ENCODE measurements around the gene MMS22L. TPM values are rescaled to one million over a fixed set of nuclear protein-coding genes. Genes with fewer than 3 reads are reported as not detected.

The MMS22L gene
- total RNA-seq, 1 donor from 2014 or later: 11.5 TPM

GRCh38 chr6:97293198-97293696, 10.2 kb upstream of the MMS22L start:
- H3K4me3 ChIP-seq (ENCODE audit: low read length in 3 of 3): no peak overlapping the region
- H3K36me3 ChIP-seq (ENCODE audit: control insufficient read depth in 3 of 3, insufficient read depth in 3 of 3, low read length in 3 of 3): no peaks in the 10 kb centered on the region
- H3K4me1 ChIP-seq (ENCODE audit: control insufficient read depth in 3 of 3, insufficient read depth in 3 of 3, low read length in 3 of 3): no peaks in the 10 kb centered on the region
- no peak overlapping the region for H3K9ac ChIP-seq (ENCODE audit: low read depth in 1 of 3, low read length in 3 of 3)
- no peaks in the 10 kb centered on the region for H3K27me3 ChIP-seq (ENCODE audit: control insufficient read depth in 3 of 3, insufficient read depth in 3 of 3, low read length in 3 of 3)
- H3K27ac ChIP-seq (ENCODE audit: low read depth, low read length): no peak overlapping the region
- H3K9me3 ChIP-seq (ENCODE audit: control insufficient read depth in 3 of 3, low read length in 3 of 3): no peaks in the 10 kb centered on the region

- Histone ChIP-seq H3K4me1 (ENCODE audit: control insufficient read depth in 3 of 3, insufficient read depth in 3 of 3, low read length in 3 of 3) (no peaks in the 10 kb centered on the region), H3K9ac (ENCODE audit: low read depth in 1 of 3, low read length in 3 of 3) (no peak overlapping the region), H3K27me3 (ENCODE audit: control insufficient read depth in 3 of 3, insufficient read depth in 3 of 3, low read length in 3 of 3) (no peaks in the 10 kb centered on the region), H3K36me3 (ENCODE audit: control insufficient read depth in 3 of 3, insufficient read depth in 3 of 3, low read length in 3 of 3) (no peaks in the 10 kb centered on the region), H3K27ac (ENCODE audit: low read depth, low read length) (no peak overlapping the region), H3K9me3 (ENCODE audit: control insufficient read depth in 3 of 3, low read length in 3 of 3) (no peaks in the 10 kb centered on the region), H3K4me3 (ENCODE audit: low read length in 3 of 3) (no peak overlapping the region)
These were observed 9.7 kb upstream of the MMS22L start for GRCh38 chr6:97292671-97293070.

- Histone ChIP-seq H3K9ac (ENCODE audit: low read depth in 1 of 3, low read length in 3 of 3) (no peak overlapping the region), H3K27ac (ENCODE audit: low read depth, low read length) (no peak overlapping the region), H3K36me3 (ENCODE audit: control insufficient read depth in 3 of 3, insufficient read depth in 3 of 3, low read length in 3 of 3) (no peaks in the 10 kb centered on the region), H3K4me1 (ENCODE audit: control insufficient read depth in 3 of 3, insufficient read depth in 3 of 3, low read length in 3 of 3) (no peaks in the 10 kb centered on the region), H3K27me3 (ENCODE audit: control insufficient read depth in 3 of 3, insufficient read depth in 3 of 3, low read length in 3 of 3) (no peaks in the 10 kb centered on the region), H3K4me3 (ENCODE audit: low read length in 3 of 3) (no peak overlapping the region), H3K9me3 (ENCODE audit: control insufficient read depth in 3 of 3, low read length in 3 of 3) (no peaks in the 10 kb centered on the region)
These were observed 8.9 kb upstream of the MMS22L start for GRCh38 chr6:97291896-97292295.

- no peaks in the 10 kb centered on the region for H3K9me3 ChIP-seq (ENCODE audit: control insufficient read depth in 3 of 3, low read length in 3 of 3)
- H3K4me1 ChIP-seq (ENCODE audit: control insufficient read depth in 3 of 3, insufficient read depth in 3 of 3, low read length in 3 of 3): no peaks in the 10 kb centered on the region
- H3K4me3 ChIP-seq (ENCODE audit: low read length in 3 of 3): no peak overlapping the region
- H3K27me3 ChIP-seq (ENCODE audit: control insufficient read depth in 3 of 3, insufficient read depth in 3 of 3, low read length in 3 of 3): no peaks in the 10 kb centered on the region
- H3K36me3 ChIP-seq (ENCODE audit: control insufficient read depth in 3 of 3, insufficient read depth in 3 of 3, low read length in 3 of 3): no peaks in the 10 kb centered on the region
- H3K9ac ChIP-seq (ENCODE audit: low read depth in 1 of 3, low read length in 3 of 3): no peak overlapping the region
- H3K27ac ChIP-seq (ENCODE audit: low read depth, low read length): no peak overlapping the region
These were observed 6.3 kb upstream of the MMS22L start for GRCh38 chr6:97289332-97289731.

- Histone ChIP-seq H3K9me3 (ENCODE audit: control insufficient read depth in 3 of 3, low read length in 3 of 3) (no peaks in the 10 kb centered on the region), H3K27me3 (ENCODE audit: control insufficient read depth in 3 of 3, insufficient read depth in 3 of 3, low read length in 3 of 3) (no peaks in the 10 kb centered on the region)
These were observed 5.2 kb upstream of the MMS22L start for GRCh38 chr6:97288188-97288587.

GRCh38 chr6:97282238-97282725, 734 bp downstream of the MMS22L start:
- Histone ChIP-seq H3K27ac (ENCODE audit: low read depth, low read length) (no peak overlapping the region), H3K4me1 (ENCODE audit: control insufficient read depth in 3 of 3, insufficient read depth in 3 of 3, low read length in 3 of 3) (peaks cover 2 to 10% (median 6%) of the 10 kb centered on the region in 3 donors), H3K9ac (ENCODE audit: low read depth in 1 of 3, low read length in 3 of 3) (peak overlapping the region; percentile 76 to 89 (median 87)), H3K4me3 (ENCODE audit: low read length in 3 of 3) (peak overlapping the region; percentile 93 to 95 (median 94)), H3K9me3 (ENCODE audit: control insufficient read depth in 3 of 3, low read length in 3 of 3) (no peaks in the 10 kb centered on the region), H3K27me3 (ENCODE audit: control insufficient read depth in 3 of 3, insufficient read depth in 3 of 3, low read length in 3 of 3) (no peaks in the 10 kb centered on the region), H3K36me3 (ENCODE audit: control insufficient read depth in 3 of 3, insufficient read depth in 3 of 3, low read length in 3 of 3) (peaks cover 0 to 5% (median 4%) of the 10 kb centered on the region in 3 donors)

More at GRCh38 chr6:97288188-97288587, 5.2 kb upstream of the MMS22L start:
- Histone ChIP-seq H3K4me1 (ENCODE audit: control insufficient read depth in 3 of 3, insufficient read depth in 3 of 3, low read length in 3 of 3) (peaks cover 0 to 5% (median 2%) of the 10 kb centered on the region in 3 donors), H3K9ac (ENCODE audit: low read depth in 1 of 3, low read length in 3 of 3) (no peak overlapping the region), H3K27ac (ENCODE audit: low read depth, low read length) (no peak overlapping the region), H3K4me3 (ENCODE audit: low read length in 3 of 3) (no peak overlapping the region), H3K36me3 (ENCODE audit: control insufficient read depth in 3 of 3, insufficient read depth in 3 of 3, low read length in 3 of 3) (no peaks in the 10 kb centered on the region)

GRCh38 chr6:97280766-97281165, 2.2 kb downstream of the MMS22L start:
- Histone ChIP-seq H3K9me3 (ENCODE audit: control insufficient read depth in 3 of 3, low read length in 3 of 3) (no peaks in the 10 kb centered on the region), H3K27me3 (ENCODE audit: control insufficient read depth in 3 of 3, insufficient read depth in 3 of 3, low read length in 3 of 3) (no peaks in the 10 kb centered on the region), H3K36me3 (ENCODE audit: control insufficient read depth in 3 of 3, insufficient read depth in 3 of 3, low read length in 3 of 3) (peaks cover 0 to 5% (median 4%) of the 10 kb centered on the region in 3 donors)

GRCh38 chr6:97275804-97276203, 7.2 kb downstream of the MMS22L start:
- Histone ChIP-seq H3K9ac (ENCODE audit: low read depth in 1 of 3, low read length in 3 of 3) (no peak overlapping the region), H3K9me3 (ENCODE audit: control insufficient read depth in 3 of 3, low read length in 3 of 3) (no peaks in the 10 kb centered on the region), H3K27me3 (ENCODE audit: control insufficient read depth in 3 of 3, insufficient read depth in 3 of 3, low read length in 3 of 3) (no peaks in the 10 kb centered on the region), H3K36me3 (ENCODE audit: control insufficient read depth in 3 of 3, insufficient read depth in 3 of 3, low read length in 3 of 3) (peaks cover 0 to 8% (median 7%) of the 10 kb centered on the region in 3 donors), H3K27ac (ENCODE audit: low read depth, low read length) (no peak overlapping the region), H3K4me3 (ENCODE audit: low read length in 3 of 3) (no peak overlapping the region), H3K4me1 (ENCODE audit: control insufficient read depth in 3 of 3, insufficient read depth in 3 of 3, low read length in 3 of 3) (no peaks in the 10 kb centered on the region)

More at GRCh38 chr6:97280766-97281165, 2.2 kb downstream of the MMS22L start:
- Histone ChIP-seq H3K4me3 (ENCODE audit: low read length in 3 of 3) (no peak overlapping the region), H3K9ac (ENCODE audit: low read depth in 1 of 3, low read length in 3 of 3) (no peak overlapping the region), H3K27ac (ENCODE audit: low read depth, low read length) (no peak overlapping the region), H3K4me1 (ENCODE audit: control insufficient read depth in 3 of 3, insufficient read depth in 3 of 3, low read length in 3 of 3) (peaks cover 2 to 10% (median 6%) of the 10 kb centered on the region in 3 donors)

GRCh38 chr6:97269821-97270220, 13.2 kb downstream of the MMS22L start:
- H3K9me3 ChIP-seq (ENCODE audit: control insufficient read depth in 3 of 3, low read length in 3 of 3): no peaks in the 10 kb centered on the region
- no peaks in the 10 kb centered on the region for H3K27me3 ChIP-seq (ENCODE audit: control insufficient read depth in 3 of 3, insufficient read depth in 3 of 3, low read length in 3 of 3)
- H3K27ac ChIP-seq (ENCODE audit: low read depth, low read length): no peak overlapping the region
- H3K4me3 ChIP-seq (ENCODE audit: low read length in 3 of 3): no peak overlapping the region
- H3K36me3 ChIP-seq (ENCODE audit: control insufficient read depth in 3 of 3, insufficient read depth in 3 of 3, low read length in 3 of 3): peaks cover 0 to 8% (median 5%) of the 10 kb centered on the region in 3 donors
- no peaks in the 10 kb centered on the region for H3K4me1 ChIP-seq (ENCODE audit: control insufficient read depth in 3 of 3, insufficient read depth in 3 of 3, low read length in 3 of 3)
- H3K9ac ChIP-seq (ENCODE audit: low read depth in 1 of 3, low read length in 3 of 3): no peak overlapping the region

GRCh38 chr6:97262676-97263075, 20.3 kb downstream of the MMS22L start:
- no peak overlapping the region for H3K4me3 ChIP-seq (ENCODE audit: low read length in 3 of 3)
- H3K4me1 ChIP-seq (ENCODE audit: control insufficient read depth in 3 of 3, insufficient read depth in 3 of 3, low read length in 3 of 3): no peaks in the 10 kb centered on the region
- no peak overlapping the region for H3K27ac ChIP-seq (ENCODE audit: low read depth, low read length)
- H3K9me3 ChIP-seq (ENCODE audit: control insufficient read depth in 3 of 3, low read length in 3 of 3): no peaks in the 10 kb centered on the region
- H3K36me3 ChIP-seq (ENCODE audit: control insufficient read depth in 3 of 3, insufficient read depth in 3 of 3, low read length in 3 of 3): peaks cover 0 to 5% (median 4%) of the 10 kb centered on the region in 3 donors
- no peaks in the 10 kb centered on the region for H3K27me3 ChIP-seq (ENCODE audit: control insufficient read depth in 3 of 3, insufficient read depth in 3 of 3, low read length in 3 of 3)
- no peak overlapping the region for H3K9ac ChIP-seq (ENCODE audit: low read depth in 1 of 3, low read length in 3 of 3)
